HG03045 (cell line): ENCODE data around the gene CRYAA.

Source experiments
- ATAC-seq: cut with Tn5 transposase; IDR thresholded peaks from one replicate; pipeline ENCODE4 v1.9.1; 2021; ENCODE audit warnings: mild to moderate bottlenecking, moderate library complexity; ENCODE audit not compliant: unreplicated experiment

The CRYAA gene

GRCh38 chr21:43198376-43198775, 29.6 kb downstream of the CRYAA start:
- ATAC-seq = no peak

- no peak for ATAC-seq
Observed at GRCh38 chr21:43201491-43201890, 32.7 kb downstream of the CRYAA start.

GRCh38 chr21:43203591-43203990, 34.8 kb downstream of the CRYAA start:
- no peak for ATAC-seq

GRCh38 chr21:43204638-43205037, 35.8 kb downstream of the CRYAA start:
- ATAC-seq = no peak

- ATAC-seq = no peak
Observed at GRCh38 chr21:43206231-43207042, 37.6 kb downstream of the CRYAA start.

- no peak for ATAC-seq
Observed at GRCh38 chr21:43207043-43207315, 38.2 kb downstream of the CRYAA start.

- no peak for ATAC-seq
Observed at GRCh38 chr21:43207868-43208267, 39.1 kb downstream of the CRYAA start.

- no peak for ATAC-seq
Observed at GRCh38 chr21:43208561-43209332, 39.9 kb downstream of the CRYAA start.

- no peak for ATAC-seq
Observed at GRCh38 chr21:43209575-43210453, 41.0 kb downstream of the CRYAA start.

- no peak for ATAC-seq
Observed at GRCh38 chr21:43210454-43211071, 41.8 kb downstream of the CRYAA start.

GRCh38 chr21:43211072-43211759, 42.4 kb downstream of the CRYAA start:
- no peak for ATAC-seq

- ATAC-seq = no peak
Observed at GRCh38 chr21:43211760-43212115, 42.9 kb downstream of the CRYAA start.
